Smooth muscle cell of the brain vasculature (primary cell): Measurements from ENCODE around the gene CCL11.
"Not testable (repeated sequence)": the region's sequence is repeated elsewhere in the genome, so short reads cannot be mapped to it uniquely, and the experiment has no call there.

Source experiments
- DNase-seq: peaks from one replicate; pipeline ENCODE4 v3.0.0-alpha.2; 2012; ENCODE audit warnings: low read depth, low spot score

Gene CCL11

GRCh38 chr17:34307110-34307509 lies 21.6 kb downstream of the CCL11 start:
- no peak for DNase-seq

GRCh38 chr17:34308371-34308770 lies 22.8 kb downstream of the CCL11 start:
- no peak for DNase-seq

GRCh38 chr17:34311291-34311690 lies 25.7 kb downstream of the CCL11 start:
- DNase-seq, result no peak

GRCh38 chr17:34312080-34312479 lies 26.5 kb downstream of the CCL11 start:
- no peak for DNase-seq

GRCh38 chr17:34313164-34313563 lies 27.6 kb downstream of the CCL11 start:
- DNase-seq, result no peak

- DNase-seq, result no peak
Observed at GRCh38 chr17:34314279-34314678, 28.7 kb downstream of the CCL11 start.

- DNase-seq, result no peak
Observed at GRCh38 chr17:34318474-34318873, 32.9 kb downstream of the CCL11 start.

GRCh38 chr17:34319039-34319483 lies 33.5 kb downstream of the CCL11 start, which contains the start of gene CCL8:
CCL8 (plus strand) TSS chr17:34319435; CDS start chr17:34319502, 67 bp downstream.
- DNase-seq, result no peak

GRCh38 chr17:34321964-34322363 lies 36.4 kb downstream of the CCL11 start:
- no peak for DNase-seq

GRCh38 chr17:34327580-34327979 lies 42.0 kb downstream of the CCL11 start:
- DNase-seq, result not testable (repeated sequence)

GRCh38 chr17:34337701-34338100 lies 52.2 kb downstream of the CCL11 start:
- no peak for DNase-seq
